Lower leg skin (tissue), 3 donors: ENCODE data around the gene FAM50B.

ENCODE experiments used
- POLR2A ChIP-seq, 2 donors: fragments of 450-650 bp; IDR thresholded peaks; one replicate each; pipeline ENCODE4 v1.6.1; 2016 to 2017; ENCODE audit warnings: antibody characterized with exemption in 2 of 2, mild to moderate bottlenecking in 1 of 2, moderate library complexity in 1 of 2
- TF ChIP-seq, protein P1 (sequence below), 3 donors: fragments of 450-650 bp; IDR thresholded peaks; one replicate each; pipeline ENCODE4 v1.5.1; 2016; ENCODE audit warnings: antibody characterized with exemption in 3 of 3, mild to moderate bottlenecking in 3 of 3, moderate library complexity in 2 of 3

DNA sequence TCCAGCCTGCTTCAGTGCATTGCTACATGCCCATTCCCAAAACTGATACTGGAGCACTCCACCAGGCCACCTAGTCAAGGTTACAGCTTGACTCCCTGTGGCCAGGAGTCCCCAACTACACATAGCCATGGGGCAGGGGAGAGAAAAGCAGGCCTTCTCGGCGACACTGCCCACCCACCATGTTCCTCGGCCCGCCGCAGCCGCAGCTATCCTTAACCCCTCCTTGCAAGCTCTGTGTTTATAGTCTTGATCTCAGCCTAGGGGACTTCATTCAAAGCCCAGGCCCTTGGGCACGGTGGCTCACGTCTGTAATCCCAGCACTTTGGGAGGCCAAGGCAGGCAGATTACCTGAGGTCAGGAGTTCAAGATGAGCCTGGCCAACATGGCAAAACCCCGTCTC, 39.2 kb upstream of the FAM50B start:
- TF ChIP-seq, protein P1, sequence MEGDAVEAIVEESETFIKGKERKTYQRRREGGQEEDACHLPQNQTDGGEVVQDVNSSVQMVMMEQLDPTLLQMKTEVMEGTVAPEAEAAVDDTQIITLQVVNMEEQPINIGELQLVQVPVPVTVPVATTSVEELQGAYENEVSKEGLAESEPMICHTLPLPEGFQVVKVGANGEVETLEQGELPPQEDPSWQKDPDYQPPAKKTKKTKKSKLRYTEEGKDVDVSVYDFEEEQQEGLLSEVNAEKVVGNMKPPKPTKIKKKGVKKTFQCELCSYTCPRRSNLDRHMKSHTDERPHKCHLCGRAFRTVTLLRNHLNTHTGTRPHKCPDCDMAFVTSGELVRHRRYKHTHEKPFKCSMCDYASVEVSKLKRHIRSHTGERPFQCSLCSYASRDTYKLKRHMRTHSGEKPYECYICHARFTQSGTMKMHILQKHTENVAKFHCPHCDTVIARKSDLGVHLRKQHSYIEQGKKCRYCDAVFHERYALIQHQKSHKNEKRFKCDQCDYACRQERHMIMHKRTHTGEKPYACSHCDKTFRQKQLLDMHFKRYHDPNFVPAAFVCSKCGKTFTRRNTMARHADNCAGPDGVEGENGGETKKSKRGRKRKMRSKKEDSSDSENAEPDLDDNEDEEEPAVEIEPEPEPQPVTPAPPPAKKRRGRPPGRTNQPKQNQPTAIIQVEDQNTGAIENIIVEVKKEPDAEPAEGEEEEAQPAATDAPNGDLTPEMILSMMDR (IDR thresholded peaks at IDR 0.05), result no peak
- no peak for TF ChIP-seq POLR2A (IDR thresholded peaks at IDR 0.05)
